OCI-LY1 (cell line): ENCODE data around the gene TPCN2.

Source experiments
- H2AFZ ChIP-seq: fragments of 200-600 bp; sonication (generic), shearing (Covaris generic); 2 replicates; pipeline ENCODE4 v1.6.0; 2014; ENCODE audit warnings: antibody characterized with exemption, mild to moderate bottlenecking, low read length
- H3F3A ChIP-seq: fragments of 200-600 bp; sonication (generic), shearing (Covaris generic); 2 replicates; pipeline ENCODE4 v1.6.0; 2014; ENCODE audit warnings: mild to moderate bottlenecking, antibody characterized with exemption, low read length, moderate library complexity; ENCODE audit not compliant: insufficient read depth
- H3K27ac ChIP-seq: fragments of 200-600 bp; sonication (generic); 2 replicates; pipeline ENCODE4 v1.5.1; 2014; ENCODE audit warnings: low read length, mixed run types, mild to moderate bottlenecking, low read depth; ENCODE audit not compliant: poor library complexity, severe bottlenecking
- H3K27me3 ChIP-seq: fragments of 200-600 bp; sonication (generic); 2 replicates; pipeline ENCODE4 v1.6.0; 2014; ENCODE audit warnings: antibody characterized with exemption, mild to moderate bottlenecking, low read length, moderate library complexity; ENCODE audit not compliant: insufficient read depth
- H3K36me3 ChIP-seq: fragments of 200-600 bp; sonication (generic); 2 replicates; pipeline ENCODE4 v1.6.1; 2014; ENCODE audit warnings: mild to moderate bottlenecking, antibody characterized with exemption, low read length, moderate library complexity, mixed read lengths; ENCODE audit not compliant: insufficient read depth
- H3K4me1 ChIP-seq: fragments of 200-600 bp; sonication (generic); 2 replicates; pipeline ENCODE4 v1.5.1; 2014; ENCODE audit warnings: mild to moderate bottlenecking, low read length, moderate library complexity; ENCODE audit not compliant: insufficient read depth, severe bottlenecking
- H3K4me2 ChIP-seq: fragments of 200-600 bp; sonication (generic), shearing (Covaris generic); 2 replicates; pipeline ENCODE4 v1.6.1; 2014; ENCODE audit warnings: low read length
- H3K4me3 ChIP-seq: fragments of 200-600 bp; sonication (generic); 2 replicates; pipeline ENCODE4 v1.5.1; 2014; ENCODE audit warnings: low read length, low read depth, mild to moderate bottlenecking, mixed read lengths; ENCODE audit not compliant: poor library complexity, severe bottlenecking
- H3K79me2 ChIP-seq: fragments of 200-600 bp; shearing (Covaris generic); 2 replicates; pipeline ENCODE4 v1.6.1; 2016; ENCODE audit warnings: mixed run types, low read length, mixed read lengths; ENCODE audit not compliant: insufficient read depth
- H3K9ac ChIP-seq: fragments of 200-600 bp; sonication (generic), shearing (Covaris generic); 2 replicates; pipeline ENCODE4 v1.6.1; 2014; ENCODE audit warnings: mild to moderate bottlenecking, low read length, mixed read lengths
- H3K9me2 ChIP-seq: fragments of 200-600 bp; sonication (generic), shearing (Covaris generic); 2 replicates; pipeline ENCODE4 v1.6.1; 2014; ENCODE audit warnings: low read depth, mild to moderate bottlenecking, low read length, mixed read lengths
- H3K9me3 ChIP-seq: fragments of 200-600 bp; shearing (Covaris generic); 2 replicates; pipeline ENCODE4 v1.6.1; 2014; ENCODE audit warnings: low read length, mixed read lengths
- H4K20me1 ChIP-seq: fragments of 200-600 bp; sonication (generic), shearing (Covaris generic); 2 replicates; pipeline ENCODE4 v1.6.0; 2016; ENCODE audit warnings: mild to moderate bottlenecking, low read length; ENCODE audit not compliant: insufficient read depth
- CTCF ChIP-seq: fragments of 200-600 bp; sonication (generic), shearing (Covaris generic); IDR thresholded peaks from 2 replicates; pipeline ENCODE4 v1.5.1; 2017; ENCODE audit warnings: mild to moderate bottlenecking, antibody characterized with exemption, low read length, moderate library complexity, mixed read lengths
- EZH2 ChIP-seq: fragments of 200-600 bp; sonication (generic), shearing (Covaris generic); IDR thresholded peaks from 2 replicates; pipeline ENCODE4 v1.8.0; 2017; ENCODE audit warnings: borderline replicate concordance, mixed run types, mild to moderate bottlenecking, antibody characterized with exemption, low read length, moderate library complexity, mixed read lengths

TPCN2 gene

GRCh38 chr11:69040581-69041260, 8.0 kb upstream of the TPCN2 start:
- H3K4me1 ChIP-seq, result no peaks in the 10 kb centered on the region
- H3K9me2 ChIP-seq, result no peaks in the 10 kb centered on the region
- no peak overlapping the region for H2AFZ ChIP-seq
- H3K4me3 ChIP-seq, result no peak overlapping the region
- H3K36me3 ChIP-seq, result no peaks in the 10 kb centered on the region
- TF ChIP-seq CTCF (no peak), EZH2 (no peak)
- no peaks in the 10 kb centered on the region for H3K27me3 ChIP-seq
- no peaks in the 10 kb centered on the region for H3F3A ChIP-seq
- H4K20me1 ChIP-seq, result no peaks in the 10 kb centered on the region
- no peaks in the 10 kb centered on the region for H3K9me3 ChIP-seq
- H3K79me2 ChIP-seq, result no peaks in the 10 kb centered on the region
- no peak overlapping the region for H3K4me2 ChIP-seq
- H3K9ac ChIP-seq, result no peak overlapping the region
- H3K27ac ChIP-seq, result no peak overlapping the region

- Histone ChIP-seq H3K4me3 (no peak overlapping the region), H2AFZ (no peak overlapping the region), H3K36me3 (no peaks in the 10 kb centered on the region), H3K4me2 (no peak overlapping the region), H3K27me3 (no peaks in the 10 kb centered on the region), H4K20me1 (no peaks in the 10 kb centered on the region), H3K27ac (no peak overlapping the region), H3K4me1 (no peaks in the 10 kb centered on the region), H3K9me3 (no peaks in the 10 kb centered on the region), H3K9me2 (no peaks in the 10 kb centered on the region), H3K9ac (no peak overlapping the region), H3F3A (no peaks in the 10 kb centered on the region), H3K79me2 (no peaks in the 10 kb centered on the region)
- TF ChIP-seq CTCF (no peak), EZH2 (no peak)
Observed at GRCh38 chr11:69041516-69041915, 7.2 kb upstream of the TPCN2 start.

GRCh38 chr11:69044111-69045013, 4.4 kb upstream of the TPCN2 start:
- H3K4me3 ChIP-seq, result no peak overlapping the region
- no peaks in the 10 kb centered on the region for H3F3A ChIP-seq
- no peak overlapping the region for H3K9ac ChIP-seq
- no peaks in the 10 kb centered on the region for H3K9me3 ChIP-seq
- H3K27me3 ChIP-seq, result no peaks in the 10 kb centered on the region
- peaks cover 9% of the 10 kb centered on the region for H3K4me1 ChIP-seq
- no peak overlapping the region for H3K27ac ChIP-seq
- no peak overlapping the region for H2AFZ ChIP-seq
- no peaks in the 10 kb centered on the region for H4K20me1 ChIP-seq
- no peaks in the 10 kb centered on the region for H3K36me3 ChIP-seq
- no peak overlapping the region for H3K4me2 ChIP-seq
- H3K79me2 ChIP-seq, result no peaks in the 10 kb centered on the region
- H3K9me2 ChIP-seq, result no peaks in the 10 kb centered on the region
- TF ChIP-seq CTCF (peak; percentile 76), EZH2 (no peak)
